ENCODE measurements around the gene PCNX4.

DNA sequence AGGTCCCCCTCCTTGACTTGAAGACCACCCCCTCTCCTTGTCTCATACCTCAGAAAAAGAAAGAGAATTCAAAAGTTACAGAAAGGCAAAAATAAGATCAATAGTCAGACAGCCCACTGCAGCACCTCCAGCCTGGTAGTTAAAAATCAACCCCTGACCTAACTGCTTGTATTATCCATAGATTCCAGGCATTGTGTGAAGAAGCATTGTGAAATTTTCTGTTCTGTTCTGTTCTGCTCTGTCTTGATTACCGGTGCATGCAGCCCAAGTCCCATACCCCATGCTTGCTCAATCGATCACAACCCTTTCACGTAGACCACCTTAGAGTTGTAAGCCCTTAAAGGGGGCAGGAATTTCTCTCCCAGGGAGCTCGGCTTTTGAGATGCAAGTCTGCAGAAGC, 79.2 kb downstream of the PCNX4 start:
- TF ChIP-seq, protein P1, sequence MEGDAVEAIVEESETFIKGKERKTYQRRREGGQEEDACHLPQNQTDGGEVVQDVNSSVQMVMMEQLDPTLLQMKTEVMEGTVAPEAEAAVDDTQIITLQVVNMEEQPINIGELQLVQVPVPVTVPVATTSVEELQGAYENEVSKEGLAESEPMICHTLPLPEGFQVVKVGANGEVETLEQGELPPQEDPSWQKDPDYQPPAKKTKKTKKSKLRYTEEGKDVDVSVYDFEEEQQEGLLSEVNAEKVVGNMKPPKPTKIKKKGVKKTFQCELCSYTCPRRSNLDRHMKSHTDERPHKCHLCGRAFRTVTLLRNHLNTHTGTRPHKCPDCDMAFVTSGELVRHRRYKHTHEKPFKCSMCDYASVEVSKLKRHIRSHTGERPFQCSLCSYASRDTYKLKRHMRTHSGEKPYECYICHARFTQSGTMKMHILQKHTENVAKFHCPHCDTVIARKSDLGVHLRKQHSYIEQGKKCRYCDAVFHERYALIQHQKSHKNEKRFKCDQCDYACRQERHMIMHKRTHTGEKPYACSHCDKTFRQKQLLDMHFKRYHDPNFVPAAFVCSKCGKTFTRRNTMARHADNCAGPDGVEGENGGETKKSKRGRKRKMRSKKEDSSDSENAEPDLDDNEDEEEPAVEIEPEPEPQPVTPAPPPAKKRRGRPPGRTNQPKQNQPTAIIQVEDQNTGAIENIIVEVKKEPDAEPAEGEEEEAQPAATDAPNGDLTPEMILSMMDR (IDR thresholded peaks at IDR 0.05) = no peak
- no peak for TF ChIP-seq POLR2A (IDR thresholded peaks at IDR 0.05)

Data from tibial nerve (tissue), 3 donors.